Measurements from ENCODE around the gene CCDC92. TPM values are rescaled to one million over a fixed set of nuclear protein-coding genes. Genes with fewer than 3 reads are reported as not detected.

Gene CCDC92
- total and polyA plus RNA-seq, 10 of the 15 experiments (the other 5 are each of a cell fraction or from before 2014, with no cell fraction given): 0.53 to 11.8 (median 4.2) TPM

- no peak for TF ChIP-seq ELK1 (IDR thresholded peaks at IDR 0.05; ENCODE audit: low read depth, low read length)
- TF ChIP-seq ATF2 (IDR thresholded peaks at IDR 0.05; ENCODE audit: low read length): no peak
- no peak for TF ChIP-seq SREBF2 (IDR thresholded peaks at IDR 0.05; ENCODE audit: low read length)
- TF ChIP-seq KDM1A (IDR thresholded peaks at IDR 0.05; ENCODE audit: borderline replicate concordance): no peak
- no peak for TF ChIP-seq SP1 (IDR thresholded peaks at IDR 0.05; ENCODE audit: low read depth, low read length)
- TF ChIP-seq E2F4 (IDR thresholded peaks at IDR 0.05; ENCODE audit: low read depth, low read length): no peak
- no peak for TF ChIP-seq NRF1 (conservative IDR thresholded peaks at IDR 0.05; ENCODE audit: low read depth, low read length)
- no peak for TF ChIP-seq CHD4 (IDR thresholded peaks at IDR 0.05)
- no peak for TF ChIP-seq ZNF24 (IDR thresholded peaks at IDR 0.05)
- TF ChIP-seq YBX1 (IDR thresholded peaks at IDR 0.05): no peak
- TF ChIP-seq SIX5 (IDR thresholded peaks at IDR 0.05; ENCODE audit: low read depth, low read length, severe bottlenecking): no peak
Measured at GRCh38 chr12:123998344-123998990, 25.8 kb upstream of the CCDC92 start (continued).

Measured in GM12878 (cell line).